Endothelial cell of umbilical vein (primary cell): Measurements from ENCODE around the gene DARS2.

Experiments
- CTCF ChIP-seq, 2 donors: IDR thresholded peaks; 1 replicate in 1 of 2; 2 replicates in 1 of 2; pipeline ENCODE4 v1.5.1; 2011; ENCODE audit warnings: low read length in 2 of 2, mild to moderate bottlenecking in 2 of 2, moderate library complexity in 2 of 2, control low read depth in 1 of 2, inconsistent platforms in 1 of 2, low read depth in 1 of 2; ENCODE audit not compliant: insufficient read depth in 1 of 2; ENCODE audit errors: extremely low read depth in 1 of 2
- EZH2 ChIP-seq: IDR thresholded peaks from 2 replicates; pipeline ENCODE4 v1.6.1; 2012; ENCODE audit warnings: borderline replicate concordance, low read depth, mild to moderate bottlenecking, moderate library complexity, low read length, inconsistent platforms; ENCODE audit not compliant: severe bottlenecking
- GATA2 ChIP-seq: IDR thresholded peaks from 2 replicates; pipeline ENCODE4 v1.7.0; 2011; ENCODE audit warnings: low read depth, mild to moderate bottlenecking, moderate library complexity, mixed read lengths, low read length; ENCODE audit not compliant: insufficient read length, insufficient read depth
- JUN ChIP-seq: IDR thresholded peaks from 2 replicates; pipeline ENCODE4 v1.6.1; 2011; ENCODE audit warnings: borderline replicate concordance, low read depth; ENCODE audit not compliant: insufficient read length, insufficient read depth
- MYC ChIP-seq: IDR thresholded peaks from one replicate; pipeline ENCODE4 v1.6.1; 2011; ENCODE audit warnings: mild to moderate bottlenecking, low read depth, low read length
- POLR2A ChIP-seq: IDR thresholded peaks from 2 replicates; pipeline ENCODE4 v1.6.1; 2012; ENCODE audit warnings: low read depth, mild to moderate bottlenecking, control low read depth, low read length
- POLR2AphosphoS5 ChIP-seq: IDR thresholded peaks from 2 replicates; pipeline ENCODE4 v1.6.1; 2012; ENCODE audit warnings: low read depth, mild to moderate bottlenecking, control low read depth, low read length, moderate library complexity; ENCODE audit not compliant: insufficient read depth

- TF ChIP-seq POLR2A (no peak), CTCF (IDR thresholded peaks at IDR 0.05; ENCODE audit: extremely low read depth in 1 of 2, insufficient read depth in 1 of 2, low read depth in 1 of 2, low read length in 2 of 2) (no peak), MYC (no peak), GATA2 (no peak), POLR2AphosphoS5 (no peak), JUN (no peak), EZH2 (no peak)
Measured at GRCh38 chr1:173789841-173790240, 34.6 kb upstream of the DARS2 start.
